ENCODE measurements around the gene CHPT1. TPM values are rescaled to one million over a fixed set of nuclear protein-coding genes. Genes with fewer than 3 reads are reported as not detected.
A peak's percentile ranks its signal among the peaks of the same experiment; 100 is the strongest.

The CHPT1 gene
- polyA plus RNA-seq, 1 experiment, result 21.2 TPM

GRCh38 chr12:101759396-101760047 lies 62.1 kb downstream of the CHPT1 start:
- ChIA-PET POLR2A (interaction anchor here (0.6 kb wide), 1 partner anchor 1091 kb away, joined by 6 read pairs; no protein-coding TSS in a partner anchor), CTCF (interaction anchor here (0.5 to 2.0 kb wide), 10 partner anchors 10 to 345 kb away, joined by 3 to 12 read pairs (median 3); no protein-coding TSS in a partner anchor)
- DNase-seq (ENCODE audit: low read depth), result no peak

GRCh38 chr12:101761350-101761749 lies 63.9 kb downstream of the CHPT1 start:
- ChIA-PET POLR2A (no interaction called here), CTCF (no interaction called here)
- TF ChIP-seq CTCF (IDR thresholded peaks at IDR 0.05; ENCODE audit: insufficient read depth, low read depth, low read length), result no peak
- H3K4me3 ChIP-seq (ENCODE audit: low read depth, low read length), result no peak overlapping the region
- 0 out of 2 replicates have a peak, but pooled peaks cover 2% of the 10 kb centered on the region for H3K36me3 ChIP-seq (ENCODE audit: control insufficient read depth, insufficient read depth, low read length)
- DNase-seq (ENCODE audit: low read depth), result no peak
- no peaks in the 10 kb centered on the region for H3K27me3 ChIP-seq (ENCODE audit: control insufficient read depth, insufficient read depth, low read length)

More at GRCh38 chr12:101759396-101760047, 62.1 kb downstream of the CHPT1 start:
- 0 out of 2 replicates have a peak, but pooled peaks cover 4% of the 10 kb centered on the region for H3K36me3 ChIP-seq (ENCODE audit: control insufficient read depth, insufficient read depth, low read length)
- no peak overlapping the region for H3K4me3 ChIP-seq (ENCODE audit: low read depth, low read length)
- peak; percentile 72 for TF ChIP-seq CTCF (IDR thresholded peaks at IDR 0.05; ENCODE audit: insufficient read depth, low read depth, low read length)
- H3K27me3 ChIP-seq (ENCODE audit: control insufficient read depth, insufficient read depth, low read length), result no peaks in the 10 kb centered on the region

GRCh38 chr12:101761781-101762180 lies 64.3 kb downstream of the CHPT1 start:
- no peak for TF ChIP-seq CTCF (IDR thresholded peaks at IDR 0.05; ENCODE audit: insufficient read depth, low read depth, low read length)
- POLR2A ChIA-PET, result no interaction called here
- Histone ChIP-seq H3K27me3 (ENCODE audit: control insufficient read depth, insufficient read depth, low read length) (no peaks in the 10 kb centered on the region), H3K36me3 (ENCODE audit: control insufficient read depth, insufficient read depth, low read length) (0 out of 2 replicates have a peak, but pooled peaks cover 2% of the 10 kb centered on the region), H3K4me3 (ENCODE audit: low read depth, low read length) (no peak overlapping the region)
- no peak for DNase-seq (ENCODE audit: low read depth)
- CTCF ChIA-PET, result no interaction called here

GRCh38 chr12:101763246-101763931 lies 65.9 kb downstream of the CHPT1 start:
- Histone ChIP-seq H3K4me3 (ENCODE audit: low read depth, low read length) (no peak overlapping the region), H3K27me3 (ENCODE audit: control insufficient read depth, insufficient read depth, low read length) (no peaks in the 10 kb centered on the region), H3K36me3 (ENCODE audit: control insufficient read depth, insufficient read depth, low read length) (peaks cover 3% of the 10 kb centered on the region; the same call in 1 of the 2 replicates)
- TF ChIP-seq CTCF (IDR thresholded peaks at IDR 0.05; ENCODE audit: insufficient read depth, low read depth, low read length), result no peak
- ChIA-PET CTCF (interaction anchor here (1.9 to 2.0 kb wide), 2 partner anchors 10 kb away, joined by 5 to 6 read pairs; no protein-coding TSS in a partner anchor), POLR2A (no interaction called here)
- DNase-seq (ENCODE audit: low read depth), result no peak

All from BJ (cell line).